H54 (cell line): Measurements from ENCODE around the gene DSC2.

Experiments
- DNase-seq: peaks from one replicate; pipeline ENCODE4 v3.0.0; 2011; ENCODE audit warnings: low spot score, mixed read lengths; ENCODE audit not compliant: insufficient read length
- FAIRE-seq: peaks from 3 replicates; lab custom pipeline; 2011; peaks lifted over from hg19 to GRCh38; lab: Jason Lieb, UNC
- POLR2A ChIP-seq: IDR thresholded peaks from 2 replicates; pipeline ENCODE4 v1.6.1; 2011; ENCODE audit warnings: low read depth, mild to moderate bottlenecking, low read length

Gene DSC2

DNA sequence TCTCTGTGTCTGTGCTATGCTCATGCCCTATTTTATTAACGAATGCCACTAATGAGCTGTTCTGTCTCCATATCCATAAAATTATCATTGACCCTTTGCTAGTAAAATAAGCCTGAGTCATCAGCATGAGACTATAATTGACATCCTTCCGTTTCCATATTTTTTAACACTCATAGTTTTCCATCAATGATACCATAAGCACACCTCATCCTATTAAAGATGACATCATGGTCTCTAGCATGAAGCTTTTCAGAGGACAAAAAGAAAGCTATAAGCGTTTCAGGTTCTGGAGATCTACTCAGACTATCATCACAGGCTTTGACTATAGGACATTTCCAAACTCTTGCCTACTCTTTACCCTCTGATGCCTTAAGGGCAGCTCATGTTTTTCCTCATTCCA is 1.2 kb upstream of the DSC2 start:
- DNase-seq (no peak), FAIRE-seq (no peak)
- TF ChIP-seq POLR2A = no peak

- FAIRE-seq (no peak), DNase-seq (no peak)
- no peak for TF ChIP-seq POLR2A
These were observed 720 bp upstream of the DSC2 start for GRCh38 chr18:31102941-31103340.

GRCh38 chr18:31101183-31102024 is 817 bp downstream of the DSC2 start:
- FAIRE-seq (no peak), DNase-seq (no peak)
- no peak for TF ChIP-seq POLR2A

- no peak for DNase-seq
These were observed 1.6 kb downstream of the DSC2 start for GRCh38 chr18:31100436-31101182.

DNA sequence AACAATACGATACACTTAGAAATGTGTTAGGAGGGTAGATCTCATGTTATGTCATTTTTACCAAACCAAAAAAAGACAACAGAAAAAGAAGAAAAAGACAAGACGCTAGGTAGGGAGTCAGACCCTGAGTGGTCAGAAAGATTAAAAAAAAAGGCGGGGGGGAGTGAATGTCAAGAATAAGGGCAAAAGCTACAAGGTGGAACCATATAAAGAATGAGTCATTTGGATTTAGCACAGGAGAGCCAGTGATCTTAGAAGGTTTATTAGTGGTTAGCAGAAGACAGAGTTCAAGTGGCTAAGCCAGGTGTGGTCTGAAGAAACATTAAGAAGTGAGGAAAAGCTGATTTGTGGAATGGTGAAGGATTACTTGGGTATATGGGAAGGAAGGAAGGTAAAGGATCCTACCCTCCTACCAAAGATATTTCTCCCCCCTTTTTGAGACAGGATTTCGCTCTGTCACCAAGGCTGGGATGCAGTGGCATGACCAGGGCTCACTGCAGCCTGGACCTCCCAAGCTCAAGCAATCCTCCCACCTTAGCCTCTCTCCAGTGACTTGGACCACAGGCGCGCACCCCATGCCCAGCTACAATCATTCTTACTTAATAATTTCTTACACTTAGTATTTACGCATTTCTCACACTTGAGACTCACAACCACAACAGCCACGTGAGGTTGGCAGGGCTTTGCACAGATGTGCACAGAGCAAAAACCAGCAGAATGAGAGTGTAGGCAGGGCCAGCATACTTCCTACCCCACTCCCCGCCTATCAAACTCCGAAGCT is 2.6 kb downstream of the DSC2 start:
- DNase-seq (no peak), FAIRE-seq (no peak)
- no peak for TF ChIP-seq POLR2A

More at GRCh38 chr18:31100436-31101182, 1.6 kb downstream of the DSC2 start:
- TF ChIP-seq POLR2A = no peak
- no peak for FAIRE-seq

DNA sequence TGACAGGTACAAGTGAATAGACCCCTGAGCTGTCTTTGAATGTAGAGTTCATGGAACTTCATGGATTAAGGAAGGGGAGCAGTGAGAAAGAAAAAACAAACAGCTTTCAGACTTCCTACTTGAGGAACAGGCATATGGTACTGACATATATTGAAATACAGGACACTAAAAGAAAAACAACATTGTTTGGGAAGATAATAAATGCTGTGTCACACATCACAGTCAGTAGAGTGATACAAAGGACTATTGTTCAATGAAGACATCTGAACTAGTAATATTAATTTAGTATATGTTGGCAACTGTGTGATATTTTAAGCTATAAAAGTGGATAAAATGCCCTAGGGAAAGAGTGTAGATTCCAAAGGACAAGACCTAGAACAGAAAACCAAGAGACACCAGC is 3.3 kb downstream of the DSC2 start:
- FAIRE-seq = no peak
- no peak for DNase-seq
- no peak for TF ChIP-seq POLR2A

DNA sequence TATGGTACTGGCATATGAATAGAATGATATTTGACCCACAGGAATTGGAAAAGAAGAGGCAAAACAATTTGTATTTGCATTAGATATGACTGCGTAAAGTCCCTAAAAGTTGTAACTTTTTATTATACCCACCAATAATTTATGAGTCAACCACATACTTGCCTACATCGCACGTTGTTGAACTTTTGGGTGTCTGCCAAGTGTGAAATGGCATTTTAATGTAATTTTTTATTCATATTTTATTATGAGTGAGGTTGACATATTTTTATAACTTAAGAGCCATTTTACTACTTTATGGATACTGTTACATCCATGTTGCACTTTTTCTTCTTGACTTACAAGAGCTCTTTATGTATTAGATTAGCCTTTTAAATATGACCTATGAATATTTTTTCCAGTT is 4.6 kb downstream of the DSC2 start:
- no peak for FAIRE-seq
- TF ChIP-seq POLR2A = no peak
- no peak for DNase-seq

- TF ChIP-seq POLR2A = no peak
- FAIRE-seq = no peak
These were observed 8.3 kb downstream of the DSC2 start for GRCh38 chr18:31093880-31094279.

DNA sequence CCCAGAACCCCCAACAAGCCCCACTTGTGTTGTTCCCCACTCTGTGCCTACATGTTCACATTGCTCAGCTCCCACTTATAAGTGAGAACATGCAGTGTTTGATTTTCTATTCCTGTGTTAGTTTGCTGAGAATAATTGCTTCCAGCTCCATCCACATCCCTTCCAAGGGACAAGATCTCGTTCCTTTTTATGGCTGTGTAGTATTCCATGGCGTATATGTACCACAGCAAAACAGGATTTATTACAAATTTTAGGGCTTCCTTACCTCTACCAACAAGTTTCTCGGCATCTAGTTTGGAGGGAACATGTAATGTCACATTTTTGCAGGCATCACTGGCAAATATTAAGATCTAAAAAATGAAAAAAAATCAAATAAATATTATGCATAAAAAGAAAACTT is 8.9 kb downstream of the DSC2 start:
- DNase-seq (no peak), FAIRE-seq (no peak)
- no peak for TF ChIP-seq POLR2A

More at GRCh38 chr18:31093880-31094279, 8.3 kb downstream of the DSC2 start:
- no peak for DNase-seq

GRCh38 chr18:31091350-31091749 is 10.9 kb downstream of the DSC2 start:
- TF ChIP-seq POLR2A = no peak
- no peak for DNase-seq
- FAIRE-seq = no peak

GRCh38 chr18:31088532-31088931 is 13.7 kb downstream of the DSC2 start:
- no peak for TF ChIP-seq POLR2A
- DNase-seq (no peak), FAIRE-seq (no peak)

GRCh38 chr18:31079973-31080372 is 22.2 kb downstream of the DSC2 start:
- no peak for TF ChIP-seq POLR2A
- FAIRE-seq (no peak), DNase-seq (no peak)

- FAIRE-seq (no peak), DNase-seq (no peak)
- no peak for TF ChIP-seq POLR2A
These were observed 24.3 kb downstream of the DSC2 start for GRCh38 chr18:31077878-31078277.

GRCh38 chr18:31072175-31072574 is 30.0 kb downstream of the DSC2 start:
- DNase-seq = no peak
- FAIRE-seq = no peak
- no peak for TF ChIP-seq POLR2A

DNA sequence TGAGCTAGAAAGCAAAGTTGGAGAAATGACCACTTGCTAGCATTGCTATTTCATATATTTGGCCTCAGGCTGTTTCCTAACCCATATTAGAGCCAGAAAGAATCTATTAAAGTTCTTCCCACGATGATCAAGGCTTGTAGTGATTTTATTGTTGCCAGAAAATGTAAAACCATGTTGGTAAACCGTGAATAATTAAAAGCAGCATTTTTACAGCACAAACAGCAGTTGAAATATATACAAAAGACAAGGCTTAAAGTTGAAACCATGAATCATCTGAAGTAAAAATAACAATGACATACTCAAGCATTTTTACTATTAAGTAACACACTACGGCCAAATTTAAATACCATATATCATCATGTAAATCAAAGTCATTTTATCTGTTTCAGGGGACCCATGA is 32.0 kb downstream of the DSC2 start:
- DNase-seq (no peak), FAIRE-seq (no peak)
- no peak for TF ChIP-seq POLR2A
